Heart left ventricle (tissue), 16 donors: ENCODE measurements around the gene CCR6. TPM values are rescaled to one million over a fixed set of nuclear protein-coding genes. Genes with fewer than 3 reads are reported as not detected.

Source experiments
- ATAC-seq, 4 donors: fragments of 200-7000 bp; cut with Tn5 transposase; one replicate each; pipeline ENCODE4 v1.9.1; 2020 to 2022; ENCODE audit warnings: moderate library complexity in 4 of 4, mild to moderate bottlenecking in 3 of 4, moderate number of reproducible peaks in 1 of 4
- DNase-seq, 5 donors: peaks; one replicate each; pipeline ENCODE4 v3.0.0-alpha.2; 2020
- H3K27ac ChIP-seq, 12 donors: fragments of 200-600 bp; sonication (generic) in 4 of 12; one replicate each; pipeline versions ENCODE4 v1.5.0 to v1.8.0; 2016 to 2022; ENCODE audit warnings: mild to moderate bottlenecking in 2 of 12
- H3K27me3 ChIP-seq, 9 donors: fragments of 200-600 bp; sonication (generic) in 2 of 9; one replicate each; pipeline versions ENCODE4 v1.5.1 to v1.8.0; 2016 to 2022; ENCODE audit warnings: mild to moderate bottlenecking in 3 of 9
- H3K36me3 ChIP-seq, 9 donors: fragments of 200-600 bp; sonication (generic) in 2 of 9; one replicate each; pipeline versions ENCODE4 v1.5.0 to v1.8.0; 2018 to 2022; ENCODE audit warnings: mild to moderate bottlenecking in 2 of 9
- H3K4me1 ChIP-seq, 12 donors: fragments of 200-600 bp; sonication (generic) in 4 of 12; one replicate each; pipeline versions ENCODE4 v1.5.0 to v1.8.0; 2016 to 2022; ENCODE audit warnings: mild to moderate bottlenecking in 3 of 12
- H3K4me3 ChIP-seq, 12 donors: fragments of 200-600 bp; sonication (generic) in 4 of 12; one replicate each; pipeline versions ENCODE4 v1.5.0 to v1.8.0; 2017 to 2022; ENCODE audit warnings: mild to moderate bottlenecking in 9 of 12, moderate library complexity in 4 of 12
- H3K9me3 ChIP-seq, 12 donors: fragments of 200-600 bp; sonication (generic) in 4 of 12; one replicate each; pipeline versions ENCODE4 v1.5.0 to v1.8.0; 2016 to 2022; ENCODE audit warnings: mild to moderate bottlenecking in 1 of 12
- POLR2A ChIP-seq, 2 donors: fragments of 450-650 bp; IDR thresholded peaks; one replicate each; pipeline ENCODE4 v1.6.1; 2017; ENCODE audit warnings: antibody characterized with exemption in 2 of 2, mild to moderate bottlenecking in 2 of 2, moderate library complexity in 2 of 2
- WGBS, 4 donors: extraction: QIAGEN DNeasy Blood & Tissue Kit in 2 of 4; methylation state at CpG; one replicate each; pipeline versions ENCODE4 v1.1.5 to v1.1.7; 2013 to 2018; 5-methylcytosine and 5-hydroxymethylcytosine counted together
- intact Hi-C, 10 donors: fragments of 100-400 bp; cut with DNase I; formaldehyde crosslinking; loops; one replicate each; pipeline versions ENCODE4 v1.11.1 to v1.14.2; 2022
- polyA plus RNA-seq, 2 donors: library from polyadenylated mRNA; stranded (reverse); fragments of 200-250 nt; gene quantifications; one replicate each; pipeline ENCODE4 v1.2.3, GENCODE V29; 2013
- total RNA-seq, 9 donors: library from RNA; depleted of rRNA in 2 of 9; stranded (reverse); fragments of >200 nt in 2 of 9; fragmentation: NEBNext Ultra II Directional in 3 of 9; extraction: Animal tissue kit (Norgen Biotek cat#: 25700) in 3 of 9; gene quantifications; one replicate each; pipeline versions ENCODE4 v1.1.0 to v1.2.4, GENCODE V29; 2016 to 2023
- TF ChIP-seq, protein P1 (sequence below), 12 donors: fragments of 200-600 bp; sonication (generic) in 4 of 12; IDR thresholded peaks; one replicate each; pipeline versions ENCODE4 v1.5.0 to v1.8.0; 2018 to 2022; ENCODE audit warnings: antibody characterized with exemption in 12 of 12, mild to moderate bottlenecking in 5 of 12
- donor health status: ischemic (EF 13 %, LVEDD 7.1; RV severe dilation, severe dysfunction).
- donor health status: healthy with polysubstance abuse.
- donor health status: DM: no; HTN: yes; CAD: no.
- donor health status: DM: no; HTN: no; CAD: no.
- donor health status: ischemic (EF 25% LVEDD 6.9; RV normal size, moderate dysfunction).
- donor health status: ischemic (EF 25% LVEDD 5.7; RV mildly dilated, moderate dysfunction).
- donor health status: healthy.
- donor health status: DM: yes; HTN: yes; CAD: no.
- donor health status: ischemic (EF 35%, LVEDD 5.7; RV mildly dilated, moderate dysfunction).
- donor health status: nonischemic (EF 11% LVEDD 7.7; RV severe dilation, severe dysfunction).
- donor health status: DM: yes; HTN: yes; CAD: no.
- donor health status: PGD.
- donor health status: ischemic (EF 29% LVEDD 5.4; RV normal size, mild dysfunction).
- donor health status: nonischemic (EF 23%, LVEDD 6.1; RV moderate dilation, normal function).

CCR6 gene
- total and polyA plus RNA-seq, 11 donors, result 0.23 TPM; not detected in 10

DNA sequence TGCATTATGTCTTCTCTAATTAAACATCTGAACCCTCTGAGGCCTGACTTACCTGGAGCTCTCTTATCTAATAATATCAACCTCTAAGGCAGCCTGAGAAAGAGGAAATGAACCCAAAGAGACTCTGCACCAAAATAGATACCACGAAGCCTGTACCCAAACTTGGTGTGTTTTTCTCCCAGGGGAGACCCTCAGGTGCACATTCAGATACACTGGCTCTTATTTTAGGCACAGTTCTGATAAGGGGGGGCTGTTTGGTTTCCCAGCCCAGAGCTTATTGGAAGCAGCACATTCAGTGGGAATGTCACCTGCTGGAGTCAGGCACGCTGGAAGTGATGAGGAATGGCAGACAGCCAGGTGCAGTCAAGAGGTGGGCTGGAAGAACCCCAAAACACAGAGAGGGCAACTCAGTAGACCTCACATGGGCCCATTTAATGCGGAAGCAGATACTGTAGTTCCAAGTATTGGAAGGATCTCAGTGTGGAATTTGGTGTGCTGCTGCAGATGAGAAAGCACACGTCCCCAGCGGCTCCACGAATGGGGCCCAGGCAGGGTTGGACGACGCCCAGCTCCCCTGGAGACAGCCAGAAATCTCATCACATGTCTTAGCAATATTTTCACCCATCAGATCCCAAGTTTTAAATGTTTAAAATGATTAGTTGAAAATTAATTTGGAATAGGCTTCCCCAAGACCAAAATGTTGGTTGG lies 9.7 kb upstream of the CCR6 start:
- Histone ChIP-seq H3K9me3 (no peaks in the 10 kb centered on the region), H3K4me1 (peaks cover 0 to 6% (median 0%) of the 10 kb centered on the region in 12 donors), H3K27me3 (peaks cover 0 to 69% (median 8%) of the 10 kb centered on the region in 9 donors), H3K36me3 (no peaks in the 10 kb centered on the region), H3K27ac (no peak overlapping the region), H3K4me3 (no peak overlapping the region)
- ATAC-seq, result no peak
- 52 to 65% (median 61%) methylated on average over 8 of the region's 8 CpGs for WGBS, 4 donors
- intact Hi-C loops, result no loop called here
- no peak for DNase-seq
- TF ChIP-seq POLR2A (IDR thresholded peaks at IDR 0.05), result no peak
- TF ChIP-seq, protein P1, sequence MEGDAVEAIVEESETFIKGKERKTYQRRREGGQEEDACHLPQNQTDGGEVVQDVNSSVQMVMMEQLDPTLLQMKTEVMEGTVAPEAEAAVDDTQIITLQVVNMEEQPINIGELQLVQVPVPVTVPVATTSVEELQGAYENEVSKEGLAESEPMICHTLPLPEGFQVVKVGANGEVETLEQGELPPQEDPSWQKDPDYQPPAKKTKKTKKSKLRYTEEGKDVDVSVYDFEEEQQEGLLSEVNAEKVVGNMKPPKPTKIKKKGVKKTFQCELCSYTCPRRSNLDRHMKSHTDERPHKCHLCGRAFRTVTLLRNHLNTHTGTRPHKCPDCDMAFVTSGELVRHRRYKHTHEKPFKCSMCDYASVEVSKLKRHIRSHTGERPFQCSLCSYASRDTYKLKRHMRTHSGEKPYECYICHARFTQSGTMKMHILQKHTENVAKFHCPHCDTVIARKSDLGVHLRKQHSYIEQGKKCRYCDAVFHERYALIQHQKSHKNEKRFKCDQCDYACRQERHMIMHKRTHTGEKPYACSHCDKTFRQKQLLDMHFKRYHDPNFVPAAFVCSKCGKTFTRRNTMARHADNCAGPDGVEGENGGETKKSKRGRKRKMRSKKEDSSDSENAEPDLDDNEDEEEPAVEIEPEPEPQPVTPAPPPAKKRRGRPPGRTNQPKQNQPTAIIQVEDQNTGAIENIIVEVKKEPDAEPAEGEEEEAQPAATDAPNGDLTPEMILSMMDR (IDR thresholded peaks at IDR 0.05), result no peak

DNA sequence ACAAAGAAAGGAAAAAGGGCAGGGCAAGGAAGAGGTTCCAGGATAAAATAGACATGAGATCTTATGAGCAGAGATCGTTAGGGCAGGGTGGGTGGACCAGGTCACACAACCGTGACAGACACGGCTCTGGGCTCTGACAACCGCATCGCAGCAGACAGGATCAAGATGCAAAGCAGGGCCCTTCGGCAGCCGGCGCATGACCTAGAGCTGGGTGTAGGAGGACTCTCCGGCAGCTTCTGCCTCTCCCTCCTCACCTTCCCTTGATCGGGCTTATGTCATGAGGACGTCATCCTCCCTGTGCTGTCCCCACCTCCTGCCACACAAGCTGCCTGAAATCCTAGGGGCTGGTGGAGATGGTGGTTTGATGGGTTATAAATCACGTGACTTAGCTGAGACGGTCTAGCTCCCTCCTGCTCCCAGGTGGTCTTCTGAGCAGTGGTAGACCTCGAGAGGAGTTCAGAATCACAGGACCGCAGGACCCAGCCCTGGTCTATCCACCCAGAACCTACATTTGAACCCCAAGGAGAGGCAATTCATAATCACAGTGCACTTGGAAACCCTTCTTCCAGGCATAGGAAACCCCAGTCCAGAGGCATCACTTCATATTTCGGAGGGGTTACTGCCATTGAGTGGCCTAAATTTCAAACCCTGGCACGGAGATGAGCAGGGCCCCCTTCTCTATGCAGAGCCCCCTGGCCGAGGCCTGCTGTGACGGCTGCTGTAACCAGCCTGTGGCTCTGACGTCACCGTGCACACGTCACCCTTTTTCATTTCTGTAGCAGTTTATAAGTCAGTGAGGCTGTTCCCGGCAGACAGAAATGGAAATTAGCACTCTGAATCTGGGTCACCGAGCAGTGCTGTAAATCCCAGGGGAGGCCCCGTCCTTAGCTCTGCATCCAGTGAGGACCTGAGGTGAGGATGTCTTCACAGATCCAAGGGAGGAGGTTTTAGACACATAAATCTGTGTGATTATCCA lies 8.7 kb upstream of the CCR6 start:
- Histone ChIP-seq H3K4me1 (peaks cover 0 to 6% (median 0%) of the 10 kb centered on the region in 12 donors), H3K27me3 (peaks cover 0 to 77% (median 8%) of the 10 kb centered on the region in 9 donors), H3K27ac (no peak overlapping the region), H3K4me3 (no peak overlapping the region), H3K9me3 (no peaks in the 10 kb centered on the region), H3K36me3 (no peaks in the 10 kb centered on the region)
- ATAC-seq (no peak), DNase-seq (no peak)
- TF ChIP-seq, protein P1 (IDR thresholded peaks at IDR 0.05), result no peak
- no peak for TF ChIP-seq POLR2A (IDR thresholded peaks at IDR 0.05)
- WGBS, 4 donors, result 66 to 73% (median 70%) methylated on average over 18 to 25 of the region's 25 CpGs
- intact Hi-C loops, result no loop called here

- H3K4me1 ChIP-seq, result peaks cover 0 to 6% (median 0%) of the 10 kb centered on the region in 12 donors
- DNase-seq (no peak), ATAC-seq (no peak)
- no peak for TF ChIP-seq POLR2A (IDR thresholded peaks at IDR 0.05)
- TF ChIP-seq, protein P1 (IDR thresholded peaks at IDR 0.05), result no peak
- WGBS, 4 donors, result 82 to 85% (median 85%) methylated on average over 10 of the region's 10 CpGs
- no peak overlapping the region for H3K27ac ChIP-seq
- H3K27me3 ChIP-seq, result peaks cover 0 to 73% (median 8%) of the 10 kb centered on the region in 9 donors
- no peak overlapping the region for H3K4me3 ChIP-seq
- intact Hi-C loops, result no loop called here
- no peaks in the 10 kb centered on the region for H3K36me3 ChIP-seq
- H3K9me3 ChIP-seq, result no peaks in the 10 kb centered on the region
Observed at GRCh38 chr6:167115054-167115453, 7.8 kb upstream of the CCR6 start.
